ENCODE results near the gene UQCC3.

UQCC3 gene

GRCh38 chr11:62716816-62717215, 45.3 kb downstream of the UQCC3 start:
- Histone ChIP-seq H3K4me3 (ENCODE audit: low read depth in 1 of 2, low read length in 2 of 2) (no peak overlapping the region), H3K27me3 (ENCODE audit: insufficient read depth, low read length, poor library complexity) (no peaks in the 10 kb centered on the region), H3K79me2 (ENCODE audit: insufficient read depth, low read length) (peaks cover 74% of the 10 kb centered on the region), H3K4me1 (ENCODE audit: insufficient read depth, low read length) (peaks cover 11% of the 10 kb centered on the region), H3K9me3 (ENCODE audit: insufficient read depth, low read length, severe bottlenecking) (no peaks in the 10 kb centered on the region), H3K9ac (ENCODE audit: low read depth, low read length) (no peak overlapping the region), H3K4me2 (ENCODE audit: insufficient read depth, low read length) (no peak overlapping the region), H3K27ac (ENCODE audit: low read length) (no peak overlapping the region), H3K36me3 (ENCODE audit: insufficient read depth, low read length) (peaks cover 95% of the 10 kb centered on the region), H4K20me1 (ENCODE audit: insufficient read depth, low read length) (no peaks in the 10 kb centered on the region), H2AFZ (ENCODE audit: low read depth, low read length) (no peak overlapping the region)
- ATAC-seq (ENCODE audit: insufficient read depth, low read depth) = no peak
- no peak for TF ChIP-seq EZH2 (IDR thresholded peaks at IDR 0.05; ENCODE audit: borderline replicate concordance, low read depth, low read length, severe bottlenecking)
- no peak for TF ChIP-seq CTCF (IDR thresholded peaks at IDR 0.05; ENCODE audit: borderline replicate concordance, extremely low read depth, low read length, poor library complexity, severe bottlenecking)
- no peak for DNase-seq

- Histone ChIP-seq H4K20me1 (ENCODE audit: insufficient read depth, low read length) (peaks cover 16% of the 10 kb centered on the region; the same call in 1 of the 2 replicates), H3K27me3 (ENCODE audit: insufficient read depth, low read length, poor library complexity) (no peaks in the 10 kb centered on the region), H3K4me2 (ENCODE audit: insufficient read depth, low read length) (no peak overlapping the region), H3K9ac (ENCODE audit: low read depth, low read length) (no peak overlapping the region), H3K4me1 (ENCODE audit: insufficient read depth, low read length) (peaks cover 36% of the 10 kb centered on the region), H3K36me3 (ENCODE audit: insufficient read depth, low read length) (peaks cover 98% of the 10 kb centered on the region), H3K9me3 (ENCODE audit: insufficient read depth, low read length, severe bottlenecking) (no peaks in the 10 kb centered on the region), H3K79me2 (ENCODE audit: insufficient read depth, low read length) (peaks cover 96% of the 10 kb centered on the region), H2AFZ (ENCODE audit: low read depth, low read length) (no peak overlapping the region), H3K27ac (ENCODE audit: low read length) (no peak overlapping the region), H3K4me3 (ENCODE audit: low read depth in 1 of 2, low read length in 2 of 2) (no peak overlapping the region)
- TF ChIP-seq EZH2 (IDR thresholded peaks at IDR 0.05; ENCODE audit: borderline replicate concordance, low read depth, low read length, severe bottlenecking) (no peak), CTCF (IDR thresholded peaks at IDR 0.05; ENCODE audit: borderline replicate concordance, extremely low read depth, low read length, poor library complexity, severe bottlenecking) (no peak)
- ATAC-seq (ENCODE audit: insufficient read depth, low read depth) (no peak), DNase-seq (no peak)
These were observed 48.0 kb downstream of the UQCC3 start for GRCh38 chr11:62719302-62719978.

GRCh38 chr11:62721994-62722393, 50.5 kb downstream of the UQCC3 start:
- Histone ChIP-seq H4K20me1 (ENCODE audit: insufficient read depth, low read length) (peaks cover 37% of the 10 kb centered on the region), H3K4me1 (ENCODE audit: insufficient read depth, low read length) (peaks cover 49% of the 10 kb centered on the region), H3K36me3 (ENCODE audit: insufficient read depth, low read length) (peaks cover 94% of the 10 kb centered on the region), H3K4me2 (ENCODE audit: insufficient read depth, low read length) (peak overlapping the region; percentile 13; the same call in 1 of the 2 replicates), H3K9ac (ENCODE audit: low read depth, low read length) (no peak overlapping the region), H3K9me3 (ENCODE audit: insufficient read depth, low read length, severe bottlenecking) (no peaks in the 10 kb centered on the region), H2AFZ (ENCODE audit: low read depth, low read length) (no peak overlapping the region), H3K4me3 (ENCODE audit: low read depth in 1 of 2, low read length in 2 of 2) (no peak overlapping the region), H3K27ac (ENCODE audit: low read length) (no peak overlapping the region), H3K27me3 (ENCODE audit: insufficient read depth, low read length, poor library complexity) (no peaks in the 10 kb centered on the region), H3K79me2 (ENCODE audit: insufficient read depth, low read length) (peaks cover 97% of the 10 kb centered on the region)
- no peak for ATAC-seq (ENCODE audit: insufficient read depth, low read depth)
- no peak for DNase-seq
- TF ChIP-seq EZH2 (IDR thresholded peaks at IDR 0.05; ENCODE audit: borderline replicate concordance, low read depth, low read length, severe bottlenecking) = no peak
- peak; percentile 30 for TF ChIP-seq CTCF (IDR thresholded peaks at IDR 0.05; ENCODE audit: borderline replicate concordance, extremely low read depth, low read length, poor library complexity, severe bottlenecking)

Data from DND-41 (cell line).